HEK293 (cell line): ENCODE results near the gene BLOC1S4.

Source experiments
- CTCF ChIA-PET: fragments of 350-600 bp; formaldehyde crosslinking; extraction: SDS; loops from one replicate; lab custom pipeline; 2021; ENCODE audit warnings: antibody characterized with exemption; lab: Yijun Ruan, JAX
- POLR2A ChIA-PET: fragments of 300-600 bp; formaldehyde crosslinking; extraction: SDS; loops from one replicate; lab custom pipeline; 2020; ENCODE audit warnings: antibody characterized with exemption, inconsistent platforms; lab: Yijun Ruan, JAX
- H3K27ac ChIP-seq: fragments of 200-500 bp; sonication (Bioruptor generic); 2 replicates; pipeline ENCODE4 v1.5.1; 2014; ENCODE audit warnings: low read depth, low read length, control low read depth, inconsistent platforms; ENCODE audit errors: extremely low read depth
- H3K36me3 ChIP-seq, 2 experiments: fragments of 200-500 bp in 1 of 2; sonication (Bioruptor generic) in 1 of 2; 1 replicate in 1 of 2; 2 replicates in 1 of 2; pipeline ENCODE4 v1.5.1; 2014 to 2017; ENCODE audit warnings: inconsistent platforms in 2 of 2, low read length in 2 of 2; ENCODE audit not compliant: control insufficient read depth in 2 of 2, insufficient read depth in 1 of 2
- H3K4me1 ChIP-seq: fragments of 200-500 bp; sonication (Bioruptor generic); 2 replicates; pipeline ENCODE4 v1.5.1; 2014; ENCODE audit warnings: mild to moderate bottlenecking, low read length, inconsistent platforms; ENCODE audit not compliant: control insufficient read depth, insufficient read depth
- H3K4me3 ChIP-seq: 2 replicates; pipeline ENCODE4 v1.5.1; 2011; ENCODE audit warnings: low read depth, mild to moderate bottlenecking, control low read depth, low read length, moderate library complexity
- H3K9me3 ChIP-seq: fragments of 200-500 bp; sonication (Bioruptor generic); 2 replicates; pipeline ENCODE4 v1.5.1; 2014; ENCODE audit warnings: low read depth, low read length, inconsistent platforms; ENCODE audit not compliant: control insufficient read depth, insufficient read depth
- HOXC10 ChIP-seq: sonication (generic); formaldehyde crosslinking; IDR thresholded peaks from 2 replicates; pipeline ENCODE4 v1.8.1; 2023; ENCODE audit warnings: mild to moderate bottlenecking, missing genetic modification reagents
- HOXD13 ChIP-seq: sonication (generic); formaldehyde crosslinking; IDR thresholded peaks from 2 replicates; pipeline ENCODE4 v1.8.0; 2022; ENCODE audit warnings: missing genetic modification reagents, borderline replicate concordance
- ZBTB20 ChIP-seq: fragments of 450-650 bp; formaldehyde crosslinking; IDR thresholded peaks from 2 replicates; pipeline ENCODE4 v1.5.1; 2016; ENCODE audit warnings: missing biosample characterization, missing genetic modification characterization
- ZBTB7A ChIP-seq: fragments of 450-650 bp; formaldehyde crosslinking; IDR thresholded peaks from 2 replicates; pipeline ENCODE4 v1.5.1; 2016; ENCODE audit warnings: low read depth, missing biosample characterization, missing genetic modification characterization
- ZEB2 ChIP-seq: fragments of 450-650 bp; formaldehyde crosslinking; IDR thresholded peaks from 2 replicates; pipeline ENCODE4 v1.5.1; 2016; ENCODE audit warnings: missing biosample characterization, missing genetic modification characterization
- ZNF146 ChIP-seq: fragments of 450-650 bp; formaldehyde crosslinking; IDR thresholded peaks from 2 replicates; pipeline ENCODE4 v1.5.1; 2016; ENCODE audit warnings: missing biosample characterization, missing genetic modification characterization
- ZNF211 ChIP-seq: fragments of 450-650 bp; formaldehyde crosslinking; IDR thresholded peaks from 2 replicates; pipeline ENCODE4 v1.5.1; 2016; ENCODE audit warnings: low read depth, missing biosample characterization, missing genetic modification characterization
- ZNF221 ChIP-seq: fragments of 450-650 bp; formaldehyde crosslinking; IDR thresholded peaks from 2 replicates; pipeline ENCODE4 v1.5.1; 2017; ENCODE audit warnings: missing biosample characterization, missing genetic modification characterization, borderline replicate concordance
- ZNF394 ChIP-seq: fragments of 450-650 bp; formaldehyde crosslinking; IDR thresholded peaks from 2 replicates; pipeline ENCODE4 v1.5.1; 2016; ENCODE audit warnings: missing biosample characterization, missing genetic modification characterization, mild to moderate bottlenecking, moderate library complexity, borderline replicate concordance
- ZNF514 ChIP-seq: fragments of 450-650 bp; formaldehyde crosslinking; IDR thresholded peaks from 2 replicates; pipeline ENCODE4 v1.5.1; 2016; ENCODE audit warnings: missing biosample characterization, missing genetic modification characterization
- ZNF561 ChIP-seq: fragments of 450-650 bp; IDR thresholded peaks from 2 replicates; pipeline ENCODE4 v1.5.1; 2018; ENCODE audit warnings: missing biosample characterization, missing genetic modification characterization, borderline replicate concordance
- ZNF596 ChIP-seq: fragments of 450-650 bp; IDR thresholded peaks from 2 replicates; pipeline ENCODE4 v1.5.0; 2018; ENCODE audit warnings: missing biosample characterization, mild to moderate bottlenecking, missing genetic modification characterization, moderate library complexity
- ZNF623 ChIP-seq: fragments of 450-650 bp; formaldehyde crosslinking; IDR thresholded peaks from 2 replicates; pipeline ENCODE4 v1.5.1; 2016; ENCODE audit warnings: missing biosample characterization, missing genetic modification characterization
- ZNF785 ChIP-seq: fragments of 450-650 bp; formaldehyde crosslinking; IDR thresholded peaks from 2 replicates; pipeline ENCODE4 v1.5.1; 2016; ENCODE audit warnings: missing biosample characterization, missing genetic modification characterization
- TF ChIP-seq, protein P1 (sequence below): fragments of 450-650 bp; formaldehyde crosslinking; IDR thresholded peaks from 2 replicates; pipeline ENCODE4 v1.5.1; 2016; ENCODE audit warnings: missing biosample characterization, missing genetic modification characterization
- TF ChIP-seq, protein P2 (sequence below): sonication (generic); formaldehyde crosslinking; IDR thresholded peaks from 2 replicates; pipeline ENCODE4 v1.8.1; 2022; ENCODE audit warnings: mild to moderate bottlenecking, moderate library complexity, missing genetic modification reagents
- TF ChIP-seq, protein P3 (sequence below): fragments of 450-650 bp; formaldehyde crosslinking; IDR thresholded peaks from 2 replicates; pipeline ENCODE4 v1.5.1; 2017; ENCODE audit warnings: missing biosample characterization, missing genetic modification characterization
- TF ChIP-seq, protein P4 (sequence below): fragments of 450-650 bp; formaldehyde crosslinking; IDR thresholded peaks from 2 replicates; pipeline ENCODE4 v1.5.1; 2016; ENCODE audit warnings: missing biosample characterization, missing genetic modification characterization
- TF ChIP-seq, protein P5 (sequence below): fragments of 450-650 bp; formaldehyde crosslinking; IDR thresholded peaks from 2 replicates; pipeline ENCODE4 v1.5.1; 2017; ENCODE audit warnings: missing biosample characterization, missing genetic modification characterization

Gene BLOC1S4

DNA sequence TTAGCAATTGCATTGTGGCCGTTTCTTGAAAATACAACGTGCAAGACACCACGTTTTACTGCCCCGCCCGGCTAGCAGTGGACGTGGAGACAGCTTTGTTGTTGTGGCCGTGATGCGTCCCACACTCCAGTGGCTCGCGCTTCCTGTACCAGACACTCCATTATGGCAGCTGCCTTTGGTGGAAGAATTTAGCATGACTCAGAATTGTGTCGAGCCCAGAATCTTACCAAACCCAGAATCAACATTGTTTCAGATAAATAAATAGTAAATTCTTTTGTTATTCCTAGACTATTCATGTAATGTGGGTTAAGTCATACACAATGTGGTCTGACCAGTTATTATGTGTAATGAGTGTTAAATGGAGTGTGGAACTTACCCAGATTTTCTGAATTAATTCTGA, 47.6 kb upstream of the BLOC1S4 start:
- no peak overlapping the region for H3K27ac ChIP-seq
- no peak overlapping the region for H3K4me3 ChIP-seq

DNA sequence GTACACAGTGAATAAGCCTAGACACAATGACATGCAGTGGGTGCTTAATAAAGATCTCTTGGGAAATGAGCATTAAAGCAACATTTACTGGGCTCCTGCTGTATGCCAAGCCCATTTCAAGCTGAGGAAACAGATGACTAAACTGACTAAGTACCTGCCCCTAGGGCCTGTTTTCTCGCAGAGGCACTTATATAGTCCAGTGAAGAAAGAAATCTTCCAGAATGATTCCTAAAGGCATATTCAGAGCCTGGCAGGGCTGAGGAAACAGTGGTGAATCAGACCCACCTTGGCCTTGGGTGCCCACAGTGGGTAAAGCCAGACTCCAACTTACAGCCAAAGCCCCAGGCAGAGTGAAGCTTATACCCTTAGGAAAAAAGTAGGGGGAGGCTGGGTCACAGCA, 44.3 kb upstream of the BLOC1S4 start:
- POLR2A ChIA-PET, result no interaction called here
- Histone ChIP-seq H3K4me1 (no peaks in the 10 kb centered on the region), H3K9me3 (no peaks in the 10 kb centered on the region), H3K36me3 (peaks cover 0 to 18% of the 10 kb centered on the region in 2 experiments; a peak in 2 of 3 replicates), H3K4me3 (no peak overlapping the region), H3K27ac (no peak overlapping the region)
- no peak for TF ChIP-seq ZNF221 (tag by site-specific recombination)
- no peak for TF ChIP-seq ZBTB20 (tag by site-specific recombination)
- no peak for TF ChIP-seq HOXC10 (CRISPR knock-in tag)
- TF ChIP-seq ZBTB7A (tag by site-specific recombination), result no peak
- TF ChIP-seq, protein P1, sequence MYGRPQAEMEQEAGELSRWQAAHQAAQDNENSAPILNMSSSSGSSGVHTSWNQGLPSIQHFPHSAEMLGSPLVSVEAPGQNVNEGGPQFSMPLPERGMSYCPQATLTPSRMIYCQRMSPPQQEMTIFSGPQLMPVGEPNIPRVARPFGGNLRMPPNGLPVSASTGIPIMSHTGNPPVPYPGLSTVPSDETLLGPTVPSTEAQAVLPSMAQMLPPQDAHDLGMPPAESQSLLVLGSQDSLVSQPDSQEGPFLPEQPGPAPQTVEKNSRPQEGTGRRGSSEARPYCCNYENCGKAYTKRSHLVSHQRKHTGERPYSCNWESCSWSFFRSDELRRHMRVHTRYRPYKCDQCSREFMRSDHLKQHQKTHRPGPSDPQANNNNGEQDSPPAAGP, result no peak
- no peak for TF ChIP-seq HOXD13
- TF ChIP-seq, protein P2, sequence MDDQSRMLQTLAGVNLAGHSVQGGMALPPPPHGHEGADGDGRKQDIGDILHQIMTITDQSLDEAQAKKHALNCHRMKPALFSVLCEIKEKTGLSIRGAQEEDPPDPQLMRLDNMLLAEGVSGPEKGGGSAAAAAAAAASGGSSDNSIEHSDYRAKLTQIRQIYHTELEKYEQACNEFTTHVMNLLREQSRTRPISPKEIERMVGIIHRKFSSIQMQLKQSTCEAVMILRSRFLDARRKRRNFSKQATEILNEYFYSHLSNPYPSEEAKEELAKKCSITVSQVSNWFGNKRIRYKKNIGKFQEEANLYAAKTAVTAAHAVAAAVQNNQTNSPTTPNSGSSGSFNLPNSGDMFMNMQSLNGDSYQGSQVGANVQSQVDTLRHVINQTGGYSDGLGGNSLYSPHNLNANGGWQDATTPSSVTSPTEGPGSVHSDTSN, result no peak
- TF ChIP-seq, protein P3, sequence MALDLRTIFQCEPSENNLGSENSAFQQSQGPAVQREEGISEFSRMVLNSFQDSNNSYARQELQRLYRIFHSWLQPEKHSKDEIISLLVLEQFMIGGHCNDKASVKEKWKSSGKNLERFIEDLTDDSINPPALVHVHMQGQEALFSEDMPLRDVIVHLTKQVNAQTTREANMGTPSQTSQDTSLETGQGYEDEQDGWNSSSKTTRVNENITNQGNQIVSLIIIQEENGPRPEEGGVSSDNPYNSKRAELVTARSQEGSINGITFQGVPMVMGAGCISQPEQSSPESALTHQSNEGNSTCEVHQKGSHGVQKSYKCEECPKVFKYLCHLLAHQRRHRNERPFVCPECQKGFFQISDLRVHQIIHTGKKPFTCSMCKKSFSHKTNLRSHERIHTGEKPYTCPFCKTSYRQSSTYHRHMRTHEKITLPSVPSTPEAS (tag by site-specific recombination), result no peak
- no peak for TF ChIP-seq ZNF146
- TF ChIP-seq ZNF596 (tag by site-specific recombination), result no peak
- TF ChIP-seq ZNF561 (tag by site-specific recombination), result no peak
- TF ChIP-seq ZNF785 (tag by site-specific recombination), result no peak
- TF ChIP-seq ZNF394 (tag by site-specific recombination), result no peak
- no peak for TF ChIP-seq ZNF623 (tag by site-specific recombination)
- TF ChIP-seq, protein P4, sequence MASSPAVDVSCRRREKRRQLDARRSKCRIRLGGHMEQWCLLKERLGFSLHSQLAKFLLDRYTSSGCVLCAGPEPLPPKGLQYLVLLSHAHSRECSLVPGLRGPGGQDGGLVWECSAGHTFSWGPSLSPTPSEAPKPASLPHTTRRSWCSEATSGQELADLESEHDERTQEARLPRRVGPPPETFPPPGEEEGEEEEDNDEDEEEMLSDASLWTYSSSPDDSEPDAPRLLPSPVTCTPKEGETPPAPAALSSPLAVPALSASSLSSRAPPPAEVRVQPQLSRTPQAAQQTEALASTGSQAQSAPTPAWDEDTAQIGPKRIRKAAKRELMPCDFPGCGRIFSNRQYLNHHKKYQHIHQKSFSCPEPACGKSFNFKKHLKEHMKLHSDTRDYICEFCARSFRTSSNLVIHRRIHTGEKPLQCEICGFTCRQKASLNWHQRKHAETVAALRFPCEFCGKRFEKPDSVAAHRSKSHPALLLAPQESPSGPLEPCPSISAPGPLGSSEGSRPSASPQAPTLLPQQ (tag by site-specific recombination), result no peak
- TF ChIP-seq, protein P5, sequence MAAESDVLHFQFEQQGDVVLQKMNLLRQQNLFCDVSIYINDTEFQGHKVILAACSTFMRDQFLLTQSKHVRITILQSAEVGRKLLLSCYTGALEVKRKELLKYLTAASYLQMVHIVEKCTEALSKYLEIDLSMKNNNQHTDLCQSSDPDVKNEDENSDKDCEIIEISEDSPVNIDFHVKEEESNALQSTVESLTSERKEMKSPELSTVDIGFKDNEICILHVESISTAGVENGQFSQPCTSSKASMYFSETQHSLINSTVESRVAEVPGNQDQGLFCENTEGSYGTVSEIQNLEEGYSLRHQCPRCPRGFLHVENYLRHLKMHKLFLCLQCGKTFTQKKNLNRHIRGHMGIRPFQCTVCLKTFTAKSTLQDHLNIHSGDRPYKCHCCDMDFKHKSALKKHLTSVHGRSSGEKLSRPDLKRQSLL (tag by site-specific recombination), result no peak
- CTCF ChIA-PET, result no interaction called here

More for the DNA sequence above, 47.6 kb upstream of the BLOC1S4 start:
- ChIA-PET CTCF (no interaction called here), POLR2A (no interaction called here)
- Histone ChIP-seq H3K4me1 (no peaks in the 10 kb centered on the region), H3K36me3 (no peaks in the 10 kb centered on the region), H3K9me3 (no peaks in the 10 kb centered on the region)
- TF ChIP-seq ZEB2 (tag by site-specific recombination) (no peak), ZNF211 (tag by site-specific recombination) (no peak), ZNF514 (no peak)
